DMS114 treated with DMSO at 0.1 percent for 48 hours (cell line): ENCODE measurements around the gene TRAPPC1.
"Not testable (repeated sequence)": the region's sequence is repeated elsewhere in the genome, so short reads cannot be mapped to it uniquely, and the experiment has no call there.

Experiments used
- DNase-seq: peaks from one replicate; lab custom pipeline; 2025; ENCODE audit not compliant: unreplicated experiment; lab: John Stamatoyannopoulos, UW

The TRAPPC1 gene, protein sequence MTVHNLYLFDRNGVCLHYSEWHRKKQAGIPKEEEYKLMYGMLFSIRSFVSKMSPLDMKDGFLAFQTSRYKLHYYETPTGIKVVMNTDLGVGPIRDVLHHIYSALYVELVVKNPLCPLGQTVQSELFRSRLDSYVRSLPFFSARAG

DNA sequence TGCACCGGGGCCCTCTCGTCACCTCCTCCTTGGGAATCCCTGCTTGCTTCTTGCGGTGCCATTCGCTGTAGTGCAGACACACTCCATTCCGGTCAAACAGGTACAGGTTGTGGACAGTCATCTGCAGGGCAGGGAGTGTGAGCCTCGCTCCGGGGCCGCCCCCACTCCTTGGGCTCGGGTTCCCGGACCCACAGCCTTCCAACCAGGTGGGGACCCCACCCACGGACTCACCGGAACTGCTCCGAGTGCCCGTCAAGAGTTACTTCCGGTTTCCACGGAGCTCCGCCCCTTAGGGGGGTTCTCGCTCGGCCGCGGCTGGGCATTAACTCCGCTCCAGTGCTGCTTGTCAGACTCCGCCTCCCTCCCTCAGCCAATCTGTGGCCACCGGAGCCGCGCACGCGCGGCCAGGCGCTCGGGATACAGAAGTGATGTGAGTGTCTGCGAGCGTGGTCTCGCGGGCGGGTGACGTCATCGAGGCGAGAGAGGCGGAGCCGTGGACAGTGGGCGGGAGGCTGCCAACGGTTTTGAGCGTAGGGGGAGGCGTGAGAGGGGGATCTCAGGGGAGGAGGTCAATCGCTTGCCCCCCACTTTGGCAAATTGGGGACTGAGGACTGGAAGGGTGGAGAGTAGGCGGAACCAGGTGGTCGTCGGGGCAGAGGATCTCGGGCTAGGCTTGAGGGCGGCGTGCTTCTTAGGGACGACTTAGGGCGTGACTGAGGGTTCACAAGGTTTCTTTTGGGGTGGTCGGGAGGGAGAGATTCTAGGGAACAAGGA, at the start of gene TRAPPC1, which contains the start of gene CNTROB:
Gene TRAPPC1 (minus strand): TSS at position 238 of the 774 bp plus-strand sequence. CDS start 117 bp downstream, at position 121.
Gene CNTROB (plus strand): TSS at position 498 of the 774 bp plus-strand sequence. CDS start 874 bp downstream, outside the sequence.
- peak; percentile 96 for DNase-seq

DNA sequence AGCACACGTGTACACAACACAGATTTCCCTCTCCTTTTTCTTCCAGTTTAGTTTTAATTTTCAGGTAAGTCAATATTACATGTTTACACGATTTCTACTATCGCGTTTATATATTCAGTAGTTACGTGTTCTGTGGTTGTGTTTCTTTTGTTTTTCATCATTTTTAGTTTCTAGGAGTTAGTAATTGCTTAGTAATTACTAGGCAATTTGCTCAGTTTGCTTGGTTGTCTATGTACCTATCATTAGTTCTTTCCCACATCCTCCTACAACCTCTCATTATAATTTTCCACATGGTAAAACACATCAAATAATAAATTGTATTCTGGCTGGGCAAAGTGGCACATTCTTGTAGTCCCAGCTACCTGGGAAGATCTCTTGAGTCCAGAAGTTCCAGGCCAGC, 46.1 kb upstream of the TRAPPC1 start:
- no peak for DNase-seq

DNA sequence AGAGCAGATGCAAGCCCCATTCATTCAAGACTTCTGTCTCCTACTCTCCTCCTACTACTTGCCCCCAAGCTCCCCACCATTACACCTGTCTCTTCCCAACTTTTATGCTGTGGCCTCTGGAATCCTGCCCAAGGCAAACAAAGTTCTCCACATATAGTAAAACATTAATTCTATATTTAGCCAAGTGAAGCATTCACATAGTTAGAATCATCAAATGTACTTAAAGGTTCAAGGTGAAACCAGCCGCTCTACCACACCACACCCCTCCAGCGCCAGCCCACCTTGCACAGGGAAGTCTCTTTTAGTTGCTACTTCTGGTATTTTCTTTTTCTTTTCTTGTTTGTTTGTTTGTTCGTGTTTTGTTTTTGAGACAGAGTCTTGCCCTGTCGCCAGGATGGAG, 45.3 kb upstream of the TRAPPC1 start:
- no peak for DNase-seq

DNA sequence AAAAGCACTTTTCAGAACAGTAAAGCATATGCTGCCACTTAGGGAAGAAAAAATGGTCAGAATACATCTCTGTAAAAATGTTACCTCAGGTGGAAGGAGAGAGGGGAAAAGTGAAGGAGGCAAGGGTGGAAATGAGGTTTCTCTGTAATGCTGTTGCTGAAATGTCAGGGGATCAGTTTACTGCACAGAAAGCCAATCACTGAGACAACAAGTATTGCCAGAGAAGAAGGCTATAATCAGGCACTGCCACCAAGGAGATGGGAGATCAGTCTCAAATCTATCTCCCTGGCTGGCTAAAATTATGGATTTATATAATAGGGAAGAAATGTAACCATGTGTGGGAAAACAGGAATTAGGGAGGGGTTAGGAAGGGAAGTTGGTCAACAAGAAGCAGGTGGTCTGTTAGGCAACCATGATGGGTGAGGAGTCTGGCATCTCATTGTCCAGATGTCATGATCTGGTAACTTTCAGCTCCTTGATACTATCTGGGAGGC, 42.9 kb upstream of the TRAPPC1 start:
- no peak for DNase-seq

DNA sequence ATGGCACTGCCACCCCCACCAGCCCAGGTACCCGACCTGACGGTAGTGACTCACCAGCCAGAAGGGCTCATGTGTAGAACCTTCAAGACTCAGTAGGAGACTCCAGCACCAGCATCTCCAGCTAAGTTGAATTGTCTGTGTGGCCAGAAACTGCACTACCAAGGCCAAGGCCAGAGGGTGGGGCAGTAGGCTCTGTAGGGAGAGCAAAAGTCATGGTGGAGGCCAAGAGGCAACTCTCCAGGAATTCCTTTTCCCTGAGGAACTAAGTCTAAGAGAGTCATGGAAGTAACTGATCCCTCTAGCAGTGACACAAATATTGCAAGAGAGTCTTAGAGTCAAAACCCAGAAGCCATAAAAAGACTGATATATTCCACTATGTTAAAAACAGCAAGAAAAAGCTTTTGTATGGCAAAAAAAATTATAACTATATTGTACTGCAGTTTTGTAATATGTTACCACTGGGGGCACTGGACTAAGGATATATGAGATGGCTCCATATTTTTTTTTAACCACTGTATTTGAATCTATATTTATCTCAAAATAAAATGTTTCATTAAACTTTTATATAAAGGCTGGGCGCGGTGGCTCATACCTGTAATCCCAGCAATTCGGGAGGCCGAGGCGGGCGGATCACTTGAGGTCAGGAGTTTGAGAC, 40.5 kb upstream of the TRAPPC1 start:
- DNase-seq, result no peak

DNA sequence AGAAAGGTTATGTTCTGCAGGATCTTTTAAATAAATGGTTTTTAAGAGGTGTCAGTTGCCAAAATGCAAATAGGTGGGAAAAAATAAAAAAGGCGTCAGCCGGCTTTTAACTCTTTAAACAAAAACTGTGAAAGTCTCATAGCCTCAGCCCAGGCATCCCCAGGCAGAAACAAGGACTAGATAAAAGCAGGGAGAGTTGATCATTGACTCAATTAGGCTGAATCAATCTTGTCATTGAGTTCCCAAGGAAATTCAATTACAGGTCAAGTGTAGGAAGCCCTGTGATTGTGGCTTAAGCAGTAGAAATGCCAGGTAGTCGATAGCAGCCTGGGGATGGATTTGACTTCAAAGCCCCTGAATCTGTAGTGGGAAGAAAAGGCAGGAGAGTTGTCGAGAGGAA, 39.9 kb upstream of the TRAPPC1 start:
- DNase-seq, result no peak

DNA sequence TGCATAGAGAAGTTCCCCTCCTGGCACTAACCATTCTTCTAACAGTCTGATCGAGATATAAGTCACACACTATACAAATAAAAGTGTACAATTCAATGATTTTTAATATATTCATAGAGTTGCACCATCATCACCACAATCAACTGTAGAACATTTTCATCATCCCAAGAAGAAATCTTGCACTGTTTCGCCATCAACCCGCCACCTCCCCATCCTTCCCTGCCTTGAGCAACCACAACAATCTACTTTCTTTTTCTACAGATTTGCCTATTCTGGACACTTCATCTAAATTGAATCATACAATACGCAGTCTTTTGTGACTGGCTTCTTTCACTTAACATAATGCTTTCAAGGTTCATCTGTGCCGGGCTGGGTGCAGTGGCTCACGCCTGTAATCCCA, 37.7 kb upstream of the TRAPPC1 start:
- no peak for DNase-seq

DNA sequence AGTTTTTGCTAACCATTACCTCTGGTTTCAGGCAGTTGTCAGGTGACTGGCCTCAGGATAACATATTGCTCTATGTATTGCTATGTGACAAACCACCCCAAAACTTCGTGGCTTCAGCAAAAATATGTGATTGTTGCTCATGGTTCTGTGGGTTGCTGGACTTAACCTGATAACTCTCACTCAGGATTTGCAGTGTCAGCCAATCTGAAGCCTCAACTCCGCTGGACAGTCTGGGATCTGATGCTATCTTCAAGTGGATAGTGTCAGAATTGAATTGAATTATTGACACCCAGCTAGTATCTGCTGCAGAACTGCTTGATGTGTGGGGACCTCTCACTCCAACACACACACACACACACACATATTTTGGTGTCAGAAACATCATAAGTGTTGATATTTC, 36.0 kb upstream of the TRAPPC1 start:
- DNase-seq, result no peak

DNA sequence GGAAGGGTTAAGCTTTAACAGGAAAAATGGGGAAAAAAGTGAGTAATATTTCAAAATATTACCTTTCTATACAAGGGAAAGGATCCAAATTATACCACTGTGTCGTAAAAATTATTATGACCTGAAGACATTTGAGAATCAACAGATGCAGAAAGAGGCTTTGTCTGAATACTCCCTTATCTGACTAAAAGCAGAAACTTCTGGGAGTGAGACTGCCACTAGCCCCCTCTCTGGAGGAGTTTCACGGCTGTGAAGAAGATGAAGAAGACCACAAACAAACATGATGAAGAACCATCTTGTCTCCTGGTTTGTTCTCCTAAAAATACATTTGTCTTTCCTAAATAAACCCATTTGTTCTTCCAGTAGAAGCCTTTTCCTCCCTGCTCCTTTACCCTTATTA, 29.7 kb upstream of the TRAPPC1 start:
- DNase-seq, result no peak

DNA sequence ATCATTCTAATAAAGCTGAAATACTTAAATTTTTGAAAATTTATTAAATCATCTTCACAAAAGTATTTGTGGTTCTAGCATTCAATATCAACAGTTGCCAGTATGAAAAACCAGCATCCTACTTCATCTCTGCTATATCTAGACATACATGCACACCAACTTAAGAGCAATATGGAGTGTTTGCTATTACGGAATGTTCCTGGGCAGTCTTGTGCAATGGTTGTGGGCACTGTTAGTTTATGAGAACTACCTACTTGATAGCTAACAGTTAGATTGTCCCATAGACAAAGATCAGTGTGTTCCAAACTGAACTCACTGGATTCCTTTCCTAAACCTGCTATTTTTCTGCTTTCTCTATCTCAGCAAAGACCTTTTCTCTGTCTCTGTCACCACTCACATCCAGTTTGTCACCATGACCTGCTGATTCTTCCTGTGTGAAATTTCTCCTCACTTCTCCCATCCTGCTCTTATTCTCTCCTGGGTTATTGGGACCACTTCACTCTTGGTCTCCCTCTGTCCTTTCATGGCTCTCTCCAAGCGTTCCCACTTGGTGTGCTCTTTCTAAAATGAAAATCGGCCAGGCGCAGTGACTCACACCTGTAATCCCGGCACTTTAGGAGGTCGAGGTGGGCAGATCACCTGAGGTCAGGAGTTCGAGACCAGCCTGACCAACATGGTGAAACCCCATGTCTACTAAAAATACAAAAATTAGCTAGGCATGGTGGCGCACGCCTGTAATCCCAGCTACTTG, 27.9 kb upstream of the TRAPPC1 start:
- no peak for DNase-seq

DNA sequence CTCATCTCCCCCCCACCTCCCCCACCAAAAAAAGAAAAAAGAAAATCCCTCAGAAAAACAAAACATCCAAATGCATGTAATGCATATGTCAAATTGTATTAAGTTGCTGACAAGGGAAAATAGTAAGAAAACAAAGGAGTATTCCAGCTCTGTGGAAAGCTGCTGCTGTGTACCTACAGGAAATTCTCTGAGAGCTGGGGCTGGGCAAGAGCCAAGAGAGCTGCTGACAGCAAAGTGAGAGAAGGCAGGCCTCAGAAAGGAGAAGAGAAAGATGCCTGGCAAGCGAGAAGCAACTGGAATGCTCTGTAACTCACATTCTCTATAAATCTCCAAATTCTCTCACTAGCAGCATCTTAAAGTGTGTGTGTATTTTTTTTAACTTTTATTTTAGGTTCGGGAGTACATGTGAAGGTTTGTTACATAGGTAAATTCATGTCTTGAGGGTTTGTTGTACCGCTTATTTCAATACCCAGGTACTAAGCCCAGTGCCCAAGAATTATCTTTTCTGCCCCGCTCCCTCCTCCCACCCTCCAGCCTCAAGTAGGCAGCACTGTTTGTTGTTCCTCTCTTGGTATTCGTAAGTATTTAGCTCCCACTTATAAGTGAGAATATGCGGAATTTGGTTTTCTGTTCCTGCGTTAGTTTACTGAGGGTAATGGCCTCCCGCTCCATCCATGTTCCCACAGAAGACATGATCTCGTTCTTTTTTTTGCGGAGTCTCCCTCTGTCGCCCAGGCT, 24.7 kb upstream of the TRAPPC1 start:
- DNase-seq, result no peak

DNA sequence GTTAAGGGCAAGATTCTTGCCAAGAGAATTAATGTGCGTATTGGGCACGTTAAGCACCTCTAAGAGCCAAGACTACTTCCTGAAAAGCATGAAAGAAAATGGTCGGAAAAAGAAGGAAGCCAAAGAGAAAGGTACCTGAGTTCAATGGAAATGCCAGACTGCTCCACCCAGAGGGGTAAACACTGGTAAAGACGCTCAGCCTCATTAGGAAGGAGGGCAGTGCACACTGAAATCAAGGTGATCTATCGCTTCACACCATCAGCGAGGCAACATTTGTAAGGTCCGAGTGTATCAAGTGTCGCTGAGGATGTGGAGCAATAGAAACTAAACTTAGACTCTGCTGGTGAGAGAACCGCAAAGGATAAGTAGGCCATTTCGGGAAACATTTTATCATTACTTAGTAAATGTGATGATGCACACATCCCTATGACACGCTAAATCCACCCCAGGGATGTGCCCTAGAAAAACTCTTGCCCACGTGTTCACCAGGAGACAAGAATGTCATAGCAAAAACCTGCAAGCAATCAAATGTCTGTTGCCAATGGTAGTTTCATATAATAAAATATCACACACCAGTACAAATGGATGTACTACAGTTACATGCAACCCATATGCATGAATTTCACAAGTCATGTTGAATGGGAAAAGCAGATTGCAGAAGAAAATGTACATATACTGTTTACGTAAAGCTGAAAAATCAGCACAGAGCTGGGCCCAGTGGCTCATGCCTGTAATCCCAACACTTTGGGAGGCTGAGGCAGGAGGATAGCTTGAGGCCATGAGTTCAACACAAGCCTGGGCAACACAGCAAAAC, 23.9 kb upstream of the TRAPPC1 start:
- no peak for DNase-seq

DNA sequence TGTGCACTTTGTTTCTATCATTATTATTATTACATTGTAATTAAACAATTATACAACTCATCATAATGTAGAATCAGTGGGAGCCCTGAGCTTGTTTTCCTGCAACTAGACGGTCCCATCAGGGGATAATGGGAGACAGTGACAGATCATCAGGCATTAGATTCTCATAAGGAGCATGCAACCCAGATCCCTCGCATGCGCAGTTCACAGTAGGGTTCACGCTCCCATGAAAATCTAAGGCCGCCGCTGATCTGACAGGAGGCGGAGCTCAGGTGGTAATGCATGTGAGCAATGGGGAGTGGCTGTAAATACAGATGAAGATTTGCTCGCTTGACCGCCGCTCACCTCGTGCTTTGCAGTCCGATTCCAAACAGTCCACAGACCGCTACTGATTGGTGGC, 21.5 kb upstream of the TRAPPC1 start:
- DNase-seq, result not testable (repeated sequence)

DNA sequence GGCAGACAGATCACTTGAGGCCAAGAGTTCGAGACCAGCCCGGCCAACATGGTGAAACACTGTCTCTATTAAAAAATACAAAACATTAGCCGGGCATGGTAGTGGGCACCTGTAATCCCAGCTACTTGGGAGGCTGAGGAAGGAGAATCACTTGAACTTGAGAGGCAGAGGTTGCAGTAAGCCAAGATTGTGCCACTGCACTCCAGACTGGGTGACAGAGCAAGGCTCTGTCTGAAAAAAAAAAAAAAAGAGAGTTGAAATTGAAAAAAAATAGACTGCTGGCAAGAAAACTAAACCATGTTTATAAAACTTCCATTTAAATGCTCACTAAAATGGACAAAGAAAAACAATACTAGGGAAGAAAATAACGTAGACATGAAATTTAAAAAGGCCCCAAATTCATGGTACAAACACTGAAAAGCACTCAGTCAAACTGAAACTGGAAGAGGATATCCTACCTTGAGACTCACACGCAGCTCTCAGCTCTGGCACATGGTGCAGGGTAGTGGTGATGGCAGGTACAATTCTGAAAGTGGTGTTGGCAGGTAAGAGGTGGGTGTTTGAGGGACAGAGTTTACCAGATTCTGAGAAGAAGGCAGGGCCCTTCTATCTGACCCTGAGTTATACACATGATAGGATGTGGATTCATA, 19.5 kb upstream of the TRAPPC1 start:
- DNase-seq, result no peak

DNA sequence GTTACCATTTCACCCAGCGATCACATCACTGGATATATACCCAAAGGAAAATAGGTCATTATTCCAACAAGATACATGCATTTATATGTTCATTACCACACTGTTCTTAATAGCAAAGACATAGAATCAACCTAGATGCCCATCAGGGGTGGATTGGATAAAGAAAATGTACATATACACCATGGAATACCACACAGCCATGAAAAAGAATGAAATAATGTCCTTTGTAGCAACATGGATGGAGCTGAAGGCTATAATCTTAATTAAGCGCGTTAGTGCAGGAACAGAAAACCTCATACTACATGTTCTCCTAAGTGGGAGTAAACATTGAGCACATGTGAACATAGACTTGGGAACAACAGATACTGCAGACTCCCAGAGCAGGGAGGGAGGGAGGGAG, 18.8 kb upstream of the TRAPPC1 start:
- no peak for DNase-seq

DNA sequence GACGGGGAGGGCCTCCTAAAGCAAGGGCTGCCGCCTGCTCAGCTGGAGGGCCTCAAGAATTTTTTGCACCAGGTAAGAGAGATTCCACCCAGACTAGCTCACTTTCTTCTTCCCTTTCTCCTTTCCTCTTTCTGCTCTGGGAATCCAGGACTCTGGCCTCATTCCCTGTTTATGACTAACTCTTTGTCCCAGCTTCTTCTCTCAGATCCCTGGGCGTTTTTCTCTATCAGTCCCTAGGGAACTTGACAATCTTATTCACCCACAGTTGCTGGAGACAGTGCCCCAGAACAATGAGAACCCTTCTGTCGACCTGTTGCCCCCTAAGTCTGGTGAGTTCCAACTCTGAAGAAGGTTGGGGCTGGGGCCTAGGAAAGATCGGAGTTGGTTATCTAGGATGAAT, 15.9 kb upstream of the TRAPPC1 start:
- no peak for DNase-seq

DNA sequence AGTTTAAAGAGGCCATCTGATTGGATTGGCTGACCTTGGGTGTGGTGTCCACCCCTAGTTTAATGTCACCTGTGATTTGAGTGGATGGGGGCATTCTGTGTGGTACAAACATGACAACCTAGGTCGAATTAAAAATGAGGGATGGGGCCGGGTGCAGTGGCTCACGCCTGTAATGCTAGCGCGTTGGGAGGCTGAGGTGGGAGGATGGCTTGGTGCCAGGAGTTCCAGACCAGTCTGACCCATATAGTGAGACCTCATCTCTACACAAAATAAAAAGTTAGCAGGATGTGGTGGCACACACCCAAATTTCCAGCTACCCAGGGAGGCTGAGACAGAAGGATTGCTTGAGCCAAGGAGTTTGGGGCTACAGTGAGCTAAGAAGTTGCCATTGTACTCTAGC, 14.7 kb upstream of the TRAPPC1 start:
- DNase-seq, result no peak

DNA sequence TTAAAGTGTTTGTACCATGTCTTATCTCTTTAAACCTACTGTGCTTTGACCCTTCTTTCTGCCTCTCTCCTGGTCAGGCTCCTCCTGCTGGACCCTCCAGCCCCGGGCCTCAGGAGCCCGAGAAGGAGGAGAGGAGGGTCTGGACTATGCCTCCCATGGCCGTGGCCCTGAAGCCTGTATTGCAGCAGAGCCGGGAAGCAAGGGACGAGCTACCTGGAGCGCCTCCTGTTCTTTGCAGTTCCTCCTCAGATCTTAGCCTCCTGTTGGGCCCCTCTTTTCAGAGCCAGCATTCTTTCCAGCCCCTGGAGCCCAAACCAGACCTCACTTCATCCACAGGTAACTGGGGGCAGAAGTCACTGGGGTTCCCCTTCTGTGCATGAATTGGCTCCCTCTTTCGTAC, 13.9 kb upstream of the TRAPPC1 start:
- DNase-seq, result no peak

DNA sequence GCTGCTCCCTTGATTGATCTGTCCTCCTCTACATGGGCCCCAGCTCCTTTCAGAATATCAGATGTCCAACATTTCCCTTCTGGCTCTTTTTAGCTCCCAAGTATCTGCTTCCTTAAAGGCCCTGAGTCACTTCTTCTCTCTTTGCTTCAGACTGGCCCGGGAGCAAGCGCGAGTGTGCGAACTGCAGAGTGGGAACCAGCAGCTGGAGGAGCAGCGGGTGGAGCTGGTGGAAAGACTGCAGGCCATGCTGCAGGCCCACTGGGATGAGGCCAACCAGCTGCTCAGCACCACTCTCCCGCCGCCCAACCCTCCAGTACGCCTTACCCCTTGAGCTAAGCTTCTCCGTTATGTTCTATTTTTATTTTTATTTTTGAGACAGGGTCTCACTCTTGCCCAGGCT, 12.6 kb upstream of the TRAPPC1 start:
- DNase-seq, result no peak
